Activated CD4-positive, alpha-beta T cell treated with anti-CD3 and anti-CD28 coated beads, Interleukin-2, amount 50 U/mL, for 4 hours (primary cell): Measurements from ENCODE around the gene C17orf107.

Experiments used
- DNase-seq, 2 experiments: peaks; one replicate each; pipeline ENCODE4 v3.0.0-alpha.2; 2020

Gene C17orf107

GRCh38 chr17:4937553-4937952 is 38.2 kb downstream of the C17orf107 start:
- DNase-seq: no peak

DNA sequence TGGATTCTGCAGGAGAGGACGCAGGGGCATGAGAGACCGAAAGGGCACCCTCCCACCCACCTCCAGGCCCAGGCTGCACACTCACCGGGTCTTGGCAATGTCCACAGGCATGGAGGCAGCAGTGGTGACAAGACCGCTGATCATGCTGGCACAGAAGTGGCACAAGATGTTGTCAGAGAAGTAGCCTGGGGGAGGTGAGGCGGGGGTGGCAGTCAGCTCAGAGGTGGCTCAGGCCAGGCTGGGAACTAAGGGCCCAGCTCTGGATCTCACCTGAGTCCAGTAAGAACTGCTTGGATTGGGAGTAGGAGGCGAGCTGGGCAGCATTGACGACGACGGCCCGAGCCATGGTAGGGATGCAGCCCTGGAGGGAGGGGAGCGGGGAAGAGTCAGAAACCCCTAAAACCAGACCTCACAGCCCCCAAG is 38.7 kb downstream of the C17orf107 start:
- DNase-seq: no peak

DNA sequence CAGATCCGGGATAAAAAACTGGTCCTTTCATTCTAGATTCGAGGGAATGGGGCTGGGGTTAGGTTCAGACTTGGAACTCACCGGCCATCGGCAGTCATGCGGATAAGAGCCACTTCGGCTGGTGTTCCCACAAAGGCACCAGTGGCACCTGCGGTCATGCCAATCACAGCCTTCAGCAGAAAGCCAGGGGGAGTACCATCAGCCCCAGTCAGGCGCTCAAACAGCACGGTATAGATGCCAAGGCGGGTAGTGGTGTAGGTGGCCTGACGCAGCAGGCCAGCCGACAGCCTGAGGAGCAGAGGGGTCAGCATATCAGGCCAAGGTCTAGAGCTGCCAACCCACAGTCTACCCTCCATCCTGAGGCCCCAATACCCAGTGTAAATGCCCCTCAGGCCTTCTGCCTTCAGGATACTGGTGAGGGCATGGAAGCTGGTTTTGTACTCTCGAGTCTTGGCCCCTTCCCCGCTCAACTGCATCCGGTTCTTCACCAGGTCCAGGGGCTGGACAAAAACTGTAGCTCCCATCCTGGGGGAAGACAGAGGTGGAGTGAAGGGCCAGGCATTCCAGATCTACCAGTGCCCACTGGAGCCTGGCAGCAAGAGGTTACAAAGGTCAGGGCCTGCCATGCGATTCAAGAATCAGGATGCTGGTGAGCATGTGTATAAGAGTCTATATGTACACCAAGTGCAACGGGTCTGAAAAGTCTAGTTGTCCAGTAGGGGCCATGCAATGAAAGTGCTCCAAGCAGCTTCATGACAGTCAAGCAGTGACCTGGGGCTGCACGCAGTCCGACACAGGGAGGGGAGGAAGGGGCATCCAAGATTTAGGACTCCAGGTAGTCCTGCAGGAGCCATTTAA is 39.6 kb downstream of the C17orf107 start:
- no peak for DNase-seq

- DNase-seq: no peak
Measured at GRCh38 chr17:4939546-4939795, 40.1 kb downstream of the C17orf107 start.

DNA sequence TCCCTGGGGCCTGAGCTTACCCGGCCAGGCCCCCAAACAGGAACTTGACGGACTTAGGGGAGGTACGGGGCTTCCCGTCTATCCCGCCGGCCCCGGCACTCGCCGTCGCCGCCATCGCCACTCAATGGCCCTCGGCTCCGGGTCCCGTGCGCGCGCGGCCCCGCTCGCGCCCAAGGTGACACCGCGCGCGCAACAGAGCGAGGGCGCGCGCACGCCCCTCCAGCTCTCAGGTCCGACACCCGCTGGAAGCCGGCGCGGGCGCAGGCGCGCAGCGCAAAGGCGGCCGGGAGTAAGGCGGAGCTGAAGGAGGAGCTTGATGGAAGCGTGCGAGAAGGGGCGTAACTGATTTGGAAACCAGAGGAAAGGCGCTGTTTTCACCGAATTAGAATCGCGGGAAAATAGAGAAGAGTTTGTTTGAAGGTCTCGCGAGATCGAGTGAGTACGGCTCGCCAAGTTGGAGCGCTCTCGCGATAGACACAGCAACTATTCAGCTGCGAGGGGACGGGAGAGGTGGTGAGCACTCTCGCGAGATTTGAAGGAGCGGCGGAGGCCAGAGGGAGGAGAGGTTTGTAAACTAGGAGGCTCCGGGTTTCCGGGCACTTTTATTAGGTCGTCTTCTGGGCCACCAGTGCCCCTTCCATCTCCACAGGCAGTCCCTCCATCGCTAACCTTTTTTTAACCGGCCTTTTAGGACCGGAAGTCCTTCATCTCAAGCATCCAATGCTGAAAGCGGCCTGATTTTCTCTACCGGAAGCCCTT is 40.6 kb downstream of the C17orf107 start, which contains the start of the genes RNF167 and SLC25A11:
Gene RNF167 (plus strand): TSS at position 473 of the 759 bp plus-strand sequence. CDS start 642 bp downstream, outside the sequence.
Gene SLC25A11 (minus strand): TSS at position 251 of the 759 bp plus-strand sequence. CDS start 136 bp downstream, at position 115.
- DNase-seq: peak; percentile 91 to 95

DNA sequence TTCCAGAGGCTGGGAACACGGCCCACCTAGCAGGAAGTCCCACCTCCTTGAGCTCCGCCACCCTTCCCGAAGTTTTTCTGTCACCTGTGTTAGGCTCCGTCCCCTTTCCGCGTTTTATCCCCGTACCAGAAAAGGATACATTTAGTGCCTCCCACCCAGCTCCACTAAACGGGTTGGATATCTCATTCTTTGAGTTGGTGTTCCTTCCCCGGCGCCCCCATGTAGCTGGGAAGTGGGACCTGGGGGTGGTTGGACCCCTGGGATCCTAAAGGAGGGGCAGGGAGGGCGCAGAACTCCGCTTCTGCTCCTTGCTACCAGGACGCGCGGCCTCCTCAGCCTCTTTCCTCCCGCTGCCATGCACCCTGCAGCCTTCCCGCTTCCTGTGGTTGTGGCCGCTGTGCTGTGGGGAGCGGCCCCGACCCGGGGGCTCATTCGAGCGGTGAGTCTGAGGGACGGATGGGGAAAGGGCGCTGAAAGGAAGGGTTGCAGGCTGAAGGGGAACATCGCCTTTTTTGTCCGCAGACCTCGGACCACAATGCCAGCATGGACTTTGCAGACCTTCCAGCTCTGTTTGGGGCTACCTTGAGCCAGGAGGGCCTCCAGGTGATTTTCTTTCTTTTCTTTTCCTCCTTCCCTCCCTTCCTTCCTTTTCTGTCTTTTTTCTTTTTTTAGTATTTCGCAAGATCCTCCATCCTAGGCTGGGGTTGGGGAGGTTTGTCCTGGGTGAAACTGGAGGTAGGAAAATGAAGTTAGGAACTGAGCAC is 41.4 kb downstream of the C17orf107 start:
- no peak for DNase-seq

- DNase-seq: no peak
Measured at GRCh38 chr17:4941319-4941610, 41.9 kb downstream of the C17orf107 start.

DNA sequence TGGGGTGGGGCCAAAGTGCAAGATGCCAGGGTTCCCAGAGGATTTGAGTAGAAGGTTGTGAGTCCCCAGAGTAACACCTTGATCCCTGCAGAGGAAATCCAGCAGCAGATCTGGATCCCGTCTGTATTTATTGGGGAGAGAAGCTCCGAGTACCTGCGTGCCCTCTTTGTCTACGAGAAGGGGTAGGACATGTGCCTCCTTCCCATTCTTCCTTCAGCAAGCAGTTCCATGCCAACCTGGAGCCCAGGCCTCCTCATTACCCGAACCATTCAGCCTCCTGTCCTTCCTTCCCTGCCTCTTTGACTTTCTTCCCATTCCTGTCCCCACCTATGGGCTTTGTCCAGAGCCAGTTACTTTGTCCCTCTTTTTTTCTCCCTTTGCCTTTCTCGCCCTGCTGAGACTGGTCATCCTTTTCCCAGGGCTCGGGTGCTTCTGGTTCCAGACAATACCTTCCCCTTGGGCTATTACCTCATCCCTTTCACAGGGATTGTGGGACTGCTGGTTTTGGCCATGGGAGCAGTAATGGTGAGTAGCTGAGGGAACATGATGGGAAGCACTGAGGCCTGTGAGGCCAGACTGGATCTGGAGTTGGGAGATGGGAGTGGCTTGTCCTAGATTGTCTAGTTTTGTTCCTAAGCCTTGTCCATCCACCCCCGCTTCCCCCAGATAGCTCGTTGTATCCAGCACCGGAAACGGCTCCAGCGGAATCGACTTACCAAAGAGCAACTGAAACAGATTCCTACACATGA is 43.6 kb downstream of the C17orf107 start:
- no peak for DNase-seq

DNA sequence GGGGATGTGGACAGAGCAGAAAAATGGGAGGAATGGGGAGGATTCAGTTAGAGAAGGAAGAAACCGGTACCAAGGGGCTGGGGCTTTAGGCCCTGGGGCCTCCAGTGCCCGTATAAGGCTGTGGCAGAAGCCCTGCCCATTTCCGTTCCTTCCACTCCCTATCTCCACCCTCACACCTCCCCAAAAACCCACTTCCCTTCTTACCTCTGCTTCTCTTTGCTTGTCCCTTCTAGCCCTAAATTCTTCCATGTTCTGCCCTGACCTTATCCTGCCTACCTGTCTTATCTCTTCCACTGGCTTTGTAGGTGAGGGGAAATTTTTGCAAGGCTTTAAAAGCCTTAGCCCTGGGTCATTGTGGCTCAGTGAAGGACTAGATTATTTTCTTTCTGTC is 44.8 kb downstream of the C17orf107 start:
- DNase-seq: no peak

DNA sequence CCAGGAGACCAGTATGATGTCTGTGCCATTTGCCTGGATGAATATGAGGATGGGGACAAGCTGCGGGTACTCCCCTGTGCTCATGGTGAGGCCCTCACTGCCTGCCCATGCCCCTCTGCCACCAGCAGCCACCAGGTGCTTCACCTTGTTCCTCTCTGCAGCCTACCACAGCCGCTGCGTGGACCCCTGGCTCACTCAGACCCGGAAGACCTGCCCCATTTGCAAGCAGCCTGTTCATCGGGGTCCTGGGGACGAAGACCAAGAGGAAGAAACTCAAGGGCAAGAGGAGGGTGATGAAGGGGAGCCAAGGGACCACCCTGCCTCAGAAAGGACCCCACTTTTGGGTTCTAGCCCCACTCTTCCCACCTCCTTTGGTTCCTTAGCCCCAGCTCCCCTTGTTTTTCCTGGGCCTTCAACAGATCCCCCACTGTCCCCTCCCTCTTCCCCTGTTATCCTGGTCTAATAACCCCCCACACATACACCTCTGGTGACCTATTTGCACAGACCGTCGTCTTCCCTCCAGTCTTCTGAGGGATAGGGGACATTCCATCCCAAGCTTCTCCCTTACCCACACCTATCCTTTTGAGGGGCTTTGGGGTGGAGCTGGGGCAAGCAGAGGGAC is 45.3 kb downstream of the C17orf107 start:
- DNase-seq: no peak

GRCh38 chr17:4945176-4945943 is 46.0 kb downstream of the C17orf107 start:
- peak; percentile 82 to 83 for DNase-seq

DNA sequence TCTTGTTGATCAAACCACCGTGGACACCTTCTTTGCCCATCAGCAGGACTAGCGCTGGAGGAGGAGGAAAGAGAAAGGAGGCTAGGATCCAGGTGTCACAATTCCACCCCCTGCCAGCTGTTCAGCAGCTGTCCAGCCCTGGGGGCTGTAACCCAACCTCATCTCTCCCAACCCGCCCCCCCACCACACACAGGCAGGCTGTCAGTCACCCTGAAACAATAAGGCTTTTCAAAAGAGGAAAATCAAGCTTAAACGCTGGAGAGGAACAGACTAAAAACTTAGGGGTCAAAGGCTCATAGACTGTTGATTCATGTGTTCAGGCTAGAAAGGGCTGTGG is 46.6 kb downstream of the C17orf107 start:
- no peak for DNase-seq

GRCh38 chr17:4946312-4946976 is 47.1 kb downstream of the C17orf107 start:
- no peak for DNase-seq

DNA sequence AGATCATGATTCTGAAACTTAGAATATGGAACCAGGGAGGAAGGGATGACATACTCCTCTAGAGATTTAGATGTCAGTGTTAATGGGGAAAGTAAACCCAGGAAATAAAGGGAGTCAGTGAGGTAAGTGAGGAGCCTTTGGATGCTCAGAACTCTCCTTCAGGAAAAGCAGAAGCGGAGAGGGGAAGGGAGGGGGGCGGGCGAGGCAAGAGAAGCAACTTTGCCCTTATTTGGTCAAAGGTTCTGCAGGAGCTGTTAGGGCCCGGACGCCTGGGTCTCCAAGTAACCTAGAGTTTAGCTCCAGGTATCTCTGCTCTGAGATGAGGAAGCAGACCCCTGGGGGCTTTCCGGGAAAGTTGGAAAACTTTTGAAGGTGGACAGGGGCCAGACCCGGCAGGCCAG is 47.7 kb downstream of the C17orf107 start:
- no peak for DNase-seq

DNA sequence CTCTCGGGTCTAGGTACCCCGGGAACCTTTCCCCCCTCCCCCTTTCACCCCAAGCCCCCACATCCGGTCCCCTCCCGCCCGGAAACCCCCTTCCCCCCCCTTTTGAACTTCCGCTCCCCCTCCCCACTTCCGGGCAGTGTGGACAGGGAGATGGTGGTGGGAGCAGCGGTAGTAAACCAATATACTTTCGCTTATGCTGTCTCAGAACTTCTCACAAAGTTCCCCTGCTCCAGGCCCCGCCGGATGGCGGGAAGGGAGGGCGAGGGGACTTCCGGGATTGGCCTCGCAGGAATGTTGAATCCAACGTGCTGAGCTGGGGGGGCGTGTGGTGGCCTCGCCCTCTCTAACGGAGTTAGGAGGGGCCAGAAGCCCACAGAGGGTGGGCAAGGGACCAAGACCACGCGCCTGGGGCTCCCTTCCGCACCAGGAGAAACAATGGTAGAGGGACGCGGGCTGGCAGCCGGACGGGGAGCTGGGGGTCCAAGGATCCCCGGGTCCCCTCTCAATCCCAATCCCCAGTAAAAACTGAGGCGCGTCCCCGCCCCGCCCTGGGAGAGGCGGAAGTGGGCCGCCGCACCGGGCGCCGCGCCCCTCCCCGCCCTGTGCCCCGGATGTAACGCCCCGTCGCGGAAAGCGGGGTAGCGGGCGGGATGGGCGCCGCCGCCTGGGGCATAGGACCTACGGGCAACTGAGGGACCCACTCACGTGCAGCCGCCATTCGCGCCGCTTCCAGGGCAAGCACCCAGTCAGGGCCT is 48.3 kb downstream of the C17orf107 start:
- peak; percentile 51 to 52 for DNase-seq

GRCh38 chr17:4948166-4948930 is 49.0 kb downstream of the C17orf107 start, which contains the start of gene PFN1:
Gene PFN1, minus strand, starts transcription at chr17:4948530. Its CDS starts 136 bp downstream, at chr17:4948394.
- peak; percentile 90 for DNase-seq

DNA sequence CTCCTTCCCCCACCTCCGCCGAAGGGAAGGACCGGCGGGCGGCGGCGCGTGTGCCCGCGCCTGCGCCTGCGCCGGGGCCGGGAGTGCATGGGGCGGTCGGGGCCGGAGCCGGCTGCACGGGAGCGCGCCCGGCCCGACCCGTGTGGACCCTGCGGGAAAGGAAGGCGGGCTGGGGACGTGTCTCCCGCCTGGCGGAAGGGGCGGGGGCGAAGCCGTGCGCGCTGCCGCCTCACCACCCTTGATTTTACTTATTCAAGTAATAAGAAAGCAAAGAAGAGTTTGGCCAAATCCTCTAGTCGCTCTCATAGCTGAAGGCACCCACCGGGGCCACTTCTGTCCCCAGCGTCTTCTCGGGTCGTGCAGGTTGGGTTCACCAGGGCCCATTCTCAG is 49.6 kb downstream of the C17orf107 start:
- DNase-seq: peak; percentile 48 to 52

GRCh38 chr17:4949321-4950074 is 50.2 kb downstream of the C17orf107 start:
- peak; percentile 67 to 71 for DNase-seq
